GM19452 (cell line): ENCODE measurements around the gene TMEM108.

Experiments used
- ATAC-seq: cut with Tn5 transposase; IDR thresholded peaks from one replicate; pipeline ENCODE4 v1.9.1; 2021; ENCODE audit not compliant: unreplicated experiment

Gene TMEM108

GRCh38 chr3:133159498-133160475 is 121.6 kb downstream of the TMEM108 start:
- no peak for ATAC-seq

GRCh38 chr3:133161656-133162055 is 123.5 kb downstream of the TMEM108 start:
- ATAC-seq, result no peak

DNA sequence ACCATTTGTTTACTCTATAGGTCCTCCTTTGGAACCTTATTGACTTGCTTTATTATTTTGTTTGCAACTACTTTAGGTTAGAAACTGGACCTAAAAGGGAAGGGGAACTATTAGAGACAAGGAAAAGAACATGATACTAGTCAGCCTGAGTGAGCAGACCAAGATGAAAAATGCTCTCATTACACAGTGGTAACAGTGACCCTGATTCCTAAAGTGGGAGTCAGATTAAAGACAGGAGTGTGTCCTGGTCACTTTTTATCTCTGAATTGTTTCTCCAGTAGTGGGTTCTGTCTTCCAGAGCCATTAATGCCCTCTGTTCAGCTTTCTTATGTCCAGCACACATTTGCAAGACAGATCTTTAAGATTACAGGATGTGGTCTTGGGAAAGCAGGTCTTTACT is 124.1 kb downstream of the TMEM108 start:
- ATAC-seq, result no peak

DNA sequence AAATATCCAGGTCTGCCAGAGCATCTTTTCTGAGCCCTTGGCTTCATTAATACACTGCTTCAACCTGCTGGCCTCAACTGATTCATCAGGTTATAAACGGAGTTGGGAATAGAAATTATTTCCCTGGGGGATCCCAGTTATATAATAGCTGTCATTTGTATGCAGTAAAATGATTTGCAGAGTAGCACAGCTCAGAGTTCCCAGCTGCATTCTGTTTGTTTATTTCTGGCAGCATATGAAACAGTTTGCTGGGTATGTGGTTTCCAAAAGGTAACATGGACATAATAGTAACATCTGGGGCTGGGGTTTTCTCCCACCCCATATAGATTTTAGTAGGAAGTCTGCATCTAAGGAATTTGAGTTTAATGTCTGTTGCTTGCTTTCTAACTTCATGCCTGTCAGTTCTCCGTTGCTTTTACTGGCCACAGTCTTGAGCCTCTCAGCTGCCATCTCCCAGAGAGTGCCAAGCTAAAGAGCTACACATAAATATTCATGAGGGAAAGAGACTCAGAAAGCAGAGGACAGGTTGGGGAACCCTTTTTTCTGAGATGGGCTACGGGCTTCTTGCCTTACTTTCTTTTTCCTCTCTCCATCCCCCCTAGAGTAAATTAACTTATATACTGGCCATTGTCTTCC is 124.6 kb downstream of the TMEM108 start:
- no peak for ATAC-seq

DNA sequence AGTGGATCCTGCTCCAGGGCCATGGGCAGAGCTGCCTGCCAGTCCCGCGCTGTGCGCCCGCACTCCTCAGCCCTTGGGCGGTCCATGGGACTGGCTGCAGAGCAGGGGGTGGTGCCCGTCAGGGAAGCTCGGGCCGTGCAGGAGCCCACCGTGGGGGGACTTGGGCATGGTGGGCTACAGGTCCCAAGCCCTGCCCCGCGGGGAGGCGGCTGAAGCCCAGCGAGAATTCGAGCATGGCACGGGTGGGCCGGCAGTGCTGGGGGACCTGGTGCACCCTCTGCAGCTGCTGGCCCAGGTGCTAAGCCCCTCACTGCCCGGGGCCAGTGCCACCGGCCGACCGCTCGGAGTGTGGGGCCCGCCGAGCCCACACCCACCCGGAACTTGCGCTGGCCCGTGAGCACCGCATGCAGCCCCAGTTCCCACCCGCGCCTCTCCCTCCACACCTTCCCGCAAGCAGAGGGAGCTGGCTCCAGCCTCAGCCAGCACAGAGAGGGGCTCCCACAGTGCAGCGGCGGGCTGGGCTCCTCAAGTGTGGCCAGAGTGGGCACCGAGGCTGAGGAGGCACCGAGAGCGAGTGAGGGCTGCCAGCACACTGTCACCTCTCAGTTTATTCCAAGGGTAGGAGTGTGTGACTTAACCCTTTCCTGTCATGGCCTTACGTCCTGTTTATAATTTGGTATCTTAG is 129.3 kb downstream of the TMEM108 start:
- ATAC-seq, result no peak

DNA sequence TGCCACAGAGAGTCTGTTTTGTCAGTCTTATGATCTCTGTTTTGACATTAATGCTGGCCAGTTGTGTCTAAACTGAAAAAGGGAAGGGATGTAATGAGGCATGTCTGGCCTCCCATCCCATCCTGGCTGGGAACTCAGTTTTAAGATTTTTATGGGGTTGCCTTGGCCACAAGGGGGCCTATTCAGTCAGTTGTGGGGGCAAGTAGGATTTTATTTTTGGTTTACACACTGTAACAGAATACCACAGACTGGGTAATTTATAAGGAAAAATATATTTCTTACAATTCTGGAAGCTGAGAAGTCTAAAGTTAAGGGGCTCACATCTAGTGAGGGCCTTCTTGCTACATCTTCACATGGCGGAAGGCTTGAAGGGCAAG is 129.8 kb downstream of the TMEM108 start:
- no peak for ATAC-seq

DNA sequence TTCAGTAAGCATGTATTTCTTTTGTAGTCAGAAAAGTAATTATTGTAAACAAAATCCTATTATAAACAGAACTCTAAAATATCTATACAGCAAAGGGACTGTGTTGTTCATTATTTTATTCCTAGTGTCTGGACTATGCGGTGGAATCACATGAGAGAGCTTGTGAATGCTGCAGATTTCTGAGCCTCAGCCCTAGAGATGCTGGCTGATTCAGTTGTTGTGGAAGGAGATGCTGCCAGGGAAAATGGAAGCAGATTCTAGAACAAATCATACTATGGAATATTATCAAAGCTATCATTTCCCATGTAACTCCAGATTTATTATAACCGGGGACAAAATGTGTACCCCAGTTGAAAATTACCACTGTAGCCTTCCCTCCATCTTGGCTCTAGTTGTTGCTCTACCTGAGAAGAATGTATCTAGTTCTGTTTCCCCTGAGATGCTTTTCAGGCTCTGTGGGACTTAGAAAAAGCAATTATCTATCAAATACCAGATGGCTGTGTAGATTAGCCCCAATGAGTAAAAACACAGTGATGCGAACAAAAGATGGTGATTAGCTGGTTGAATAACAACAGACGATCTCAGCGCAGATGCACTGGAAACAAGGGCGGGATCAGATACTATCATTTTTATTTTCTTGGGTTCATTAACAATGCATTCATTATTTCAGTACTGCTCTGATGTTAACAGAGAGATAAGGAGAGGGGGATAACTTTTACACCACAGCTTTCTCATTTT is 131.3 kb downstream of the TMEM108 start:
- no peak for ATAC-seq

DNA sequence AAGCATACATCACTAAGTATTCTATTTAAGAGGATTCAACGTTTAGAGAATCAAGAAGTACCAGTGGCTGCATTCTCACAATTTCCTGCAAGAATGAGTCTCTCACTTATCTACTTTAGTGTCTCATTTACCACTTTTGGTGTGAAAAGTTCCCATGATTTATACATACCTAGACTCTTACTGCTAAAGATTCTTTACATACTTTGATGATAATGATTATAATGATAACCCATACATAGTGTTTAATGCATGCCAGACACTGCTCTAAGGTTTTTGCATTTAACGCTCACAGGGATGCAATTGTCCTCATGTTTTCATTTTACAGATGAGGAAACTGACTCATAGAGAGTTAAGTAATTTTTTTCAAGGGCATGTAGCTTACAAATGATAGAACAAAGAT is 133.6 kb downstream of the TMEM108 start:
- ATAC-seq, result no peak

DNA sequence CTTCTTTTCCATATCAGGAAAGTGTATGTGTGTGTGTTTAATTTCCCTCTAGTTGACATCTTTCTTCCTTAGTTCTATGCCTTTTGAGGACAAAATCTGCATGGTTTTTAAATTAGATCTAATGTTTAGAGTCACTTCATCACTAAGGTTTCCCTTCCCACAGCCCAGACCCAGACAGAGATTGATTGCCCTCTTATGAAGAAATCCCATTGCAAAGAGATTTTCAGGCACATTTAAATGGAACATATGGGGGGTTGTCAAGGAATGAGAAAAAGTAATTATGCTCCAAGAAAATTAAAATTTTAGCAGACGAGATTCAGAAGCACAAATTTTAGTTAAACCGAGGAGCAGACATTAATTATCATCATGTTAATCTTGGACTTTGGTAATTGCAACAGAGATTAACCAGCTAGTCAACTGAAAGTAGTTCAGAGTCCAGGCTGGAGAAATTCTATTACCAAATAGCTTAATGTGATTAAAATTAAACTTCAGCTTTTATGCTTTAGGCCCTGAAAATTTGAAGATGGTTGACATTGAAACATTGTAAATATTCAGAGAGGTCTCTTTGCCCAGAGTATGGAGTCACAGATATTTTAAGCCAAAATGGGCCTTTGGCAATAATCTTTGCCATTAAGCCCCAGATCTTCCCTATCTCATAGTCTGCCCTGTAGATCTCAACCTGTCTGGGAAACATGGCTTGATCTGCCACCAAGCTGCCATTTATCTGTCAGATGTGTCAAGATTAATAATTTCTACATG is 143.4 kb downstream of the TMEM108 start:
- ATAC-seq, result no peak

DNA sequence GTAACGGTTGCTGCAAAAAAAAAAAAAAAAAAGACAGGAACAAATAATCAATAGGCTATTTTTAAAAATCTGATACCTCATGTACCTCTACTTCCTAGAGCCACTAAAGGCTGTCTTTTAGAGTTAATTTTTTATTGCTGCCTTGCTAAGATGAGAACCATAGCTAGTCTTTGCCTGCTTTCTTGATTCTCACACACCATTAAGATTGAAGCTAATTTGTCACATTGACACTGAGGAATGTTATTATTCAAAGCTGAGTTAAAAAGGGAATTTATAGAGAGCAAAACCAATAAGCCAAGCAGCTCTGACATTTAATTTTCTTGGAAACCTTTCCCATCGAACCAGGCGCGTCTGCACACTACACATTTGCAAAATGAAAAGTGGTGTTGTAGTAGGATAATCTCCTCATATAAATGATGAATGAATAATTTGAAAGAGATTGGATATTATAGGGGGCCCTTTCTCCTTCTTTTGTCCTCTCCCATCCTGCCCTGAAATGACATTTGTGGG is 149.7 kb downstream of the TMEM108 start:
- ATAC-seq, result no peak

DNA sequence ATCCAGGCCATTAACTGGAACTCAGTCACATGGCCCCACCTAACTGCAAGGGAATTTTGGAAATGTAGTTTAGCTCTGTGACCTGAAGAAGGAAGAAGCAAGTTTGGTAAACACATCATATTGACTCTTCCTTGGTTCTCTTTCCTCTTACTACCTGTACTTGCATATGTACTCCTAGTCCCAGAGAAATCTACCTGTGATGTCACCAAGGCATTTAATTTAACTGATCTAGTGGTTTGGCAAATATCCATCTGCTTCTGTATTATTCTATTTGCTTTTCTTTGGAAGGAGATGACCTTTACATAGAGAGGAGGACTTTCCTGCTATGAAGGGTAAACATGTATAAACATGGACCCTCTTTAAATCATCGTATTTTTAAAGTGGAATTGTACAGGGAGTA is 150.8 kb downstream of the TMEM108 start:
- no peak for ATAC-seq

- no peak for ATAC-seq
Observed at GRCh38 chr3:133189893-133190292, 151.7 kb downstream of the TMEM108 start.

GRCh38 chr3:133191818-133192217 is 153.6 kb downstream of the TMEM108 start:
- no peak for ATAC-seq

DNA sequence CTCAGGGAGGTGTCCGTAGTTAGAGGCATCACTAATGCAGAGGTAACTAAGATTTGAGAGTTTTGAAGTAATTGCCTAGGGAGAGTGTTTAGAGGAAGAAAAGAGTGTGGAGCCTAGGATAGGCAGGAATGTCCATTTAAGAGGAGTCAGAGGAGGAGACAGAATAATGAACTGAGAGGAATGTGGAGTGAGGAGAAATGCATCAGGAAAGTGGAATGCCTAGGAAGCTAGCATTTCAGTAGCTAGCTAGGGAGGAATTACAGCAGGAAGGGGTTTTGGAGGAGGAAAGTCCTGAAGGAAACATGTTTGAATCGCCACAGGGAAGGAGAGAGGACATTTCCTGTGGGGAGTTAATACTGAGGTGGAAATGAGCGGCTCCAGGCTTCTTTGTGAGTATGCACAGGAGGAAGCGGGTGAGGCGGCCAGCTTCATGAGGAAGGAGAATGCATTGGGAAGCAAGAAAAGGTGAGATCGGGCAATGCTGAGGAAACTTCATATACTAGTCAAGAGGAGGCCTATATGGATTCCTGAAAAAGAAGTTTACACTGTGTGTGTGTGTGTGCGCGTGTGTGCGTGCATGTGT is 154.3 kb downstream of the TMEM108 start:
- ATAC-seq, result no peak

DNA sequence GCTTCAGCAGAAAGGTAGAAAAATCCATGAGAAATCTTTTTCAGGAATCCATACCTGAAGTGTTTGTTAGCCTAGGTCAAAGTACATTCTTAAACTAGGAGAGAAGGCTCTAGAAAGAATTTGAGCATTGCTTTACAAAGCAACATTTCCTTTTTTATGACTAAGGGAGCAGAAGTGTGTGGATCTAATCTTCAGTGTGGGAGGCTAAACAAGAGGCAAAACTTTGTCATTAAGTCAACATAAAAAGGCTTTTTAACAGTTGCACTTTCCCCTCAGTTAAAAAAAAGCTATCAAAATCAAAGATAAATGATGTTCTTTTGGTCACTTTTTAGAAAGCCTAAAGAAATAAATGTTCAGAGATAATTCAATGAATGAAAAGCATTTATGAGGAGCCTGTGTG is 154.8 kb downstream of the TMEM108 start:
- no peak for ATAC-seq

DNA sequence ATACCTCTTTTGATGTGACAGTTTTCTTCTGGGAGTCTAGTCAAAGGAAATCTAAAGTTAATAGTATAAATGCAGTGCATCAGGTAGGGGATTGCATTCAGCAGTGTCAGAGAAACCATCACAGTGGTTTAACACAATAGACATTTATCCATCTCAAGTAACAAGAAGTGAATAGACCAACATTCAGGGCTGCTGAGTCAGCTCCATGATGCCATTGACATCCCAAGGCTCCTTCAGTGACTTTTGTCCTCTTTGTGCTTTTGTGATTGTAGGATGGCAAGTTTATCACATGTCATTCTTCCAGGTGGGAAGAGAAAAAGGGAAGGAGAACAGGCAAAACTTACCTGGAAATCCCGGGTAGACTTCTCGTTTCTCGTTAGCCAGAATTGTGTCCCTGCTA is 158.3 kb downstream of the TMEM108 start:
- ATAC-seq, result no peak

- ATAC-seq, result no peak
Observed at GRCh38 chr3:133197619-133198018, 159.4 kb downstream of the TMEM108 start.

DNA sequence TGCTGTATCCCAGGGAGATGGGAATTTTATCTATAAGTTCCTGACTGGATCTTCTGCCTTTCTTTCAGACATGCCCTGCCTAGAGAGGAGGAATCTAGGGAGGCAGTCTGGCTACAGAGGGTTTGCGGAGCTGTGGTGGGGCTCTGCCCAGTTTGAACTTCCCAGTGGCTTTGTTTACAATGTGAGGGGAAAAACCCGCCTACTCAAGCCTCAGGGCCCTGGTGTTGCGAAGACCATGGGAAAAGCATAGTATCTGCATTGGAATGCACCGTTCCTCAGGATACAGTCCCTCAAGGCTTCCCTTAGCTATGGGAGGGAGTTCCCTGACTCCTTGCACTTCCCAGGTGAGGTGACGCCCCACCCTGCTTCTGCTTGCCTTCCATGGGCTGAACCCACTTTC is 168.7 kb downstream of the TMEM108 start:
- no peak for ATAC-seq

DNA sequence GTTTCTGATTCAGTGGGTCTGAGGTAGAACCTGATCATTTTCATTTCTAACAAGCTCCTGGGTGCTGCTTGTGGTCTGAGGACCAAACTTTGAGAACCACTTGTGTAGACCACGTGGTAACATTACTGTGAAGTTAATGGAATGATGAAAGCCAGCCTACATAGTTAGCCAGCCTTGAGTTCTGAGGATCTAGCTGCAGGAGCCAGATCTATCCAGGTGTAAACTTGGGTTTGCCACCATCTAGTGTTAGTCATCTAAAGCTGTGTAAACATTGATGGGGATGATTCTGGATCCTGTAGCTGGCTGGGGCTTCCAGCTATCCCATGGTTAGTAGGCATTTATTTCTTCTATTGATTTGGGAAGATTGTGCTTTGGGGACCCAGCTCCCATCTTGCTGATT is 170.0 kb downstream of the TMEM108 start:
- ATAC-seq, result no peak
